ENCODE results near the gene TEF. TPM values are rescaled to one million over a fixed set of nuclear protein-coding genes. Genes with fewer than 3 reads are reported as not detected.
A peak's percentile ranks its signal among the peaks of the same experiment; 100 is the strongest.

TEF gene
- total RNA-seq, 1 experiment from 2014 or later: 19.4 TPM

DNA sequence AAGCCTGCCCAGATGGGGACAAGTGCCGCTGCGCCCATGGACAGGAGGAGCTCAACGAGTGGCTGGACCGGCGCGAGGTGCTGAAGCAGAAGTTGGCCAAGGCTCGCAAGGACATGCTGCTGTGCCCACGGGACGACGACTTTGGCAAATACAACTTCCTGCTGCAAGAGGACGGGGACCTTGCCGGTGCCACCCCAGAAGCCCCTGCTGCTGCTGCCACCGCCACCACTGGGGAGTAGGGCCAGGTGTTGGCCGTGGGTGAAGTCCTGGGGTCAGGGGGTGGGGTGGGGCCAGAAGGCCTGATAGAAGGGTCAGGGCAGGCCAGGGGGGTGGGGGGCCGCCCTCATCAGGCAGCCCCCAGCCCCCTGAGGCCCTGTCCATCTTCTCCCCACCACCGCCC lies 24.6 kb upstream of the TEF start:
- peaks cover 20% of the 10 kb centered on the region; the same call in 1 of the 2 replicates for H3F3A ChIP-seq (ENCODE audit: insufficient read depth, low read depth)
- H2AFZ ChIP-seq: no peak overlapping the region
- intact Hi-C loops (cut with micrococcal nuclease; ENCODE audit: unreplicated experiment): no loop called here
- DNase-seq: no peak
- H3K9me3 ChIP-seq (ENCODE audit: insufficient read depth, low read depth): no peaks in the 10 kb centered on the region
- H4K20me1 ChIP-seq (ENCODE audit: insufficient read depth): no peaks in the 10 kb centered on the region; the same call in none of the 2 replicates
- H3K36me3 ChIP-seq (ENCODE audit: low read depth): peaks cover 4% of the 10 kb centered on the region; the same call in 1 of the 2 replicates
- no peaks in the 10 kb centered on the region for H3K79me2 ChIP-seq (ENCODE audit: low read depth)
- H3K4me2 ChIP-seq: no peak overlapping the region
- H3K27ac ChIP-seq: no peak overlapping the region
- TF ChIP-seq, protein P1, sequence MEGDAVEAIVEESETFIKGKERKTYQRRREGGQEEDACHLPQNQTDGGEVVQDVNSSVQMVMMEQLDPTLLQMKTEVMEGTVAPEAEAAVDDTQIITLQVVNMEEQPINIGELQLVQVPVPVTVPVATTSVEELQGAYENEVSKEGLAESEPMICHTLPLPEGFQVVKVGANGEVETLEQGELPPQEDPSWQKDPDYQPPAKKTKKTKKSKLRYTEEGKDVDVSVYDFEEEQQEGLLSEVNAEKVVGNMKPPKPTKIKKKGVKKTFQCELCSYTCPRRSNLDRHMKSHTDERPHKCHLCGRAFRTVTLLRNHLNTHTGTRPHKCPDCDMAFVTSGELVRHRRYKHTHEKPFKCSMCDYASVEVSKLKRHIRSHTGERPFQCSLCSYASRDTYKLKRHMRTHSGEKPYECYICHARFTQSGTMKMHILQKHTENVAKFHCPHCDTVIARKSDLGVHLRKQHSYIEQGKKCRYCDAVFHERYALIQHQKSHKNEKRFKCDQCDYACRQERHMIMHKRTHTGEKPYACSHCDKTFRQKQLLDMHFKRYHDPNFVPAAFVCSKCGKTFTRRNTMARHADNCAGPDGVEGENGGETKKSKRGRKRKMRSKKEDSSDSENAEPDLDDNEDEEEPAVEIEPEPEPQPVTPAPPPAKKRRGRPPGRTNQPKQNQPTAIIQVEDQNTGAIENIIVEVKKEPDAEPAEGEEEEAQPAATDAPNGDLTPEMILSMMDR (conservative IDR thresholded peaks at IDR 0.05): no peak
- no peak for TF ChIP-seq EZH2 (IDR thresholded peaks at IDR 0.05; ENCODE audit: low read depth)
- no TSS peak for BruUV-seq (replicated peaks)
- ChIA-PET CTCF (no interaction called here), POLR2A (ENCODE audit: unreplicated experiment) (no interaction called here)
- H3K27me3 ChIP-seq (ENCODE audit: insufficient read depth, low read depth): no peaks in the 10 kb centered on the region
- H3K9me2 ChIP-seq (ENCODE audit: insufficient read depth): no peaks in the 10 kb centered on the region
- no peaks in the 10 kb centered on the region; the same call in 1 of the 2 replicates for H3K4me1 ChIP-seq (replicated peaks; ENCODE audit: insufficient read depth)
- H3K4me3 ChIP-seq: no peak overlapping the region

DNA sequence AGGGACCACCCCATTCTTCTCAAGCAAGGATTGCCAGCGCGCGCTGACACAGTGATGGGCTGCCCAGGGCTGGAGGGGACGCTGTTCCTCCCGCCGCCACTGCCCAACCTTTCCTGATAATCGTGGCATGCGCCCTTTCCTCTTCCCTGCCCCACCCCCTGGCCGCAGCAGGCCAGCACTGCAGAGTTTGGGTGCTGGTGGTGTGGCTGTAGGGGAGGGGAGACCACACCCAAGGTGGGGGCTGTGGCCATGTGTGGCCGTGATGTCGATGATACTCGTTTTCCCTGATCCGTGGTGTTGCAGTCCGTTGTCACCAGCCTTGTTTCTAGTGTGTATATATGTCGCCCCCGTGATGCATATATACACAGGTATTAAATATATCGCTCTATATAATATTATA lies 22.8 kb upstream of the TEF start:
- Histone ChIP-seq H2AFZ (no peak overlapping the region), H4K20me1 (ENCODE audit: insufficient read depth) (no peaks in the 10 kb centered on the region; the same call in 1 of the 2 replicates), H3K27ac (no peak overlapping the region), H3F3A (ENCODE audit: insufficient read depth, low read depth) (peaks cover 24% of the 10 kb centered on the region; the same call in 1 of the 2 replicates), H3K79me2 (ENCODE audit: low read depth) (no peaks in the 10 kb centered on the region), H3K4me3 (no peak overlapping the region), H3K27me3 (ENCODE audit: insufficient read depth, low read depth) (no peaks in the 10 kb centered on the region), H3K9me3 (ENCODE audit: insufficient read depth, low read depth) (no peaks in the 10 kb centered on the region), H3K4me2 (no peak overlapping the region), H3K36me3 (ENCODE audit: low read depth) (peaks cover 4% of the 10 kb centered on the region; the same call in 1 of the 2 replicates), H3K4me1 (replicated peaks; ENCODE audit: insufficient read depth) (no peaks in the 10 kb centered on the region), H3K9me2 (ENCODE audit: insufficient read depth) (no peaks in the 10 kb centered on the region)
- DNase-seq: no peak
- ChIA-PET POLR2A (ENCODE audit: unreplicated experiment) (no interaction called here), CTCF (no interaction called here)
- intact Hi-C loops (cut with micrococcal nuclease; ENCODE audit: unreplicated experiment): no loop called here
- no TSS peak for BruUV-seq (replicated peaks)
- TF ChIP-seq EZH2 (IDR thresholded peaks at IDR 0.05; ENCODE audit: low read depth): no peak
- TF ChIP-seq, protein P1 (conservative IDR thresholded peaks at IDR 0.05): no peak

GRCh38 chr22:41359376-41359775 lies 22.4 kb upstream of the TEF start:
- no peak for DNase-seq
- no peak overlapping the region for H3K4me2 ChIP-seq
- H3K79me2 ChIP-seq (ENCODE audit: low read depth): no peaks in the 10 kb centered on the region
- H3K4me1 ChIP-seq (replicated peaks; ENCODE audit: insufficient read depth): no peaks in the 10 kb centered on the region
- TSS peak; percentile 31 for BruUV-seq (replicated peaks)
- POLR2A ChIA-PET (ENCODE audit: unreplicated experiment): interaction anchor here (0.6 kb wide), 1 partner anchor 54 kb away, joined by 5 read pairs; no protein-coding TSS in a partner anchor
- no peaks in the 10 kb centered on the region; the same call in 1 of the 2 replicates for H4K20me1 ChIP-seq (ENCODE audit: insufficient read depth)
- H2AFZ ChIP-seq: no peak overlapping the region
- intact Hi-C loops (cut with micrococcal nuclease; ENCODE audit: unreplicated experiment): no loop called here
- CTCF ChIA-PET: no interaction called here
- no peak overlapping the region for H3K27ac ChIP-seq
- TF ChIP-seq, protein P1 (conservative IDR thresholded peaks at IDR 0.05): no peak
- no peaks in the 10 kb centered on the region for H3K9me2 ChIP-seq (ENCODE audit: insufficient read depth)
- no peaks in the 10 kb centered on the region for H3K9me3 ChIP-seq (ENCODE audit: insufficient read depth, low read depth)
- H3K4me3 ChIP-seq: no peak overlapping the region
- H3K36me3 ChIP-seq (ENCODE audit: low read depth): peaks cover 4% of the 10 kb centered on the region; the same call in 1 of the 2 replicates
- H3F3A ChIP-seq (ENCODE audit: insufficient read depth, low read depth): peaks cover 24% of the 10 kb centered on the region; the same call in 1 of the 2 replicates
- no peaks in the 10 kb centered on the region for H3K27me3 ChIP-seq (ENCODE audit: insufficient read depth, low read depth)
